ENCODE measurements around the gene ROBO2.

The ROBO2 gene

GRCh38 chr3:77682162-77682561 lies 642.3 kb downstream of the ROBO2 start:
- in situ Hi-C loops (cut with MboI; ENCODE audit: low pct_unique_long_range_greater_than_20kb, low sequenced_read_pairs): no loop called here
- DNase-seq: no peak

- DNase-seq: no peak
- in situ Hi-C loops (cut with MboI; ENCODE audit: low pct_unique_long_range_greater_than_20kb, low sequenced_read_pairs): no loop called here
Measured at GRCh38 chr3:77684115-77684514, 644.2 kb downstream of the ROBO2 start.

- DNase-seq: no peak
- in situ Hi-C loops (cut with MboI; ENCODE audit: low pct_unique_long_range_greater_than_20kb, low sequenced_read_pairs): no loop called here
Measured at GRCh38 chr3:77685713-77686112, 645.8 kb downstream of the ROBO2 start.

- in situ Hi-C loops (cut with MboI; ENCODE audit: low pct_unique_long_range_greater_than_20kb, low sequenced_read_pairs): no loop called here
Measured at GRCh38 chr3:77686560-77686959, 646.7 kb downstream of the ROBO2 start.

GRCh38 chr3:77687545-77687944 lies 647.6 kb downstream of the ROBO2 start:
- in situ Hi-C loops (cut with MboI; ENCODE audit: low pct_unique_long_range_greater_than_20kb, low sequenced_read_pairs): no loop called here
- DNase-seq: no peak

More at GRCh38 chr3:77686560-77686959, 646.7 kb downstream of the ROBO2 start:
- no peak for DNase-seq

DNA sequence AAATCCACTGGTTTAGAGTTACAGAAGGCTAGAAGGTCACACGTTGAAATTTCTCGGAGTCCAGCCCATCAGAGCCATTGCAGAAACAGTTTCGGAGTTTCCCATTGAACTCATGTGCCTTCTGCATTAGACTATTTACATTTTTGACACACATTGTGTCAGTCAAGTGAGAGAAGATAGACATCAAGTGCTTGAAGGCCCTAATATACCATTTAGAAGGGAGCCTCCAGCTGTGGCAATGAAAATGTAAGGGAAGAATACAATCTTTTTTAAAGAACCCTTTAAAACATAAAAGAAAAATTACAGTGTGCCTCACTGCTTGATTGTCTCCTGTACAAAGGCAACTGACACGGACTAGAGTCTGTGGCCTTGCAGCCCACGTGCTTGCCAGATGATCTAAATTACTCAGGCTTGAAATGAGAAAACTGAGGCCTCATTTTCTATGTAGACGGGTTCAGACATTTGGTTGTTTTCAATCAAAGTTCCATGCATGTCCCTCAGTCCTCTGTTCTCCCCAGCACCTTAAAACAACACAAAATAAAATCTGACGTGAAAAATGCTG lies 650.5 kb downstream of the ROBO2 start:
- DNase-seq: no peak
- in situ Hi-C loops (cut with MboI; ENCODE audit: low pct_unique_long_range_greater_than_20kb, low sequenced_read_pairs): no loop called here

DNA sequence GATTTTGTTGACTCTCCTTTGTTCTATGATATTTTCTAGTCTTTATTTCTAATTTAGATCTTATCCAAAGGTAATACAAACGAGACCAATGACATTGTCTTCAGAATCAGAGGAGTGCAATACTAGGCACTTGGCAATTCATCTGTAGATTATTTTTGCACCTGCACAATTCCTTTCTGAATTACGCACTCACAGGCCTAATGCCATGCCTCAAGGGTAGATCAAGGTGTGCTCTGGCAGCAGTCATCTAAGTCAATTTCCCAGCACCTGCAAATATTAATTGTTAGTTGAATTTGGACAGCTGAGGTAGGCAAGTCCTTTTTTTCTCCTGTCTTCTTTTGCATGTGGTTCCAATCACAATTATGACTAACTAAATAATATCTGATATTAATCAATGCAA lies 653.2 kb downstream of the ROBO2 start:
- in situ Hi-C loops (cut with MboI; ENCODE audit: low pct_unique_long_range_greater_than_20kb, low sequenced_read_pairs): no loop called here
- no peak for DNase-seq

- DNase-seq: no peak
- in situ Hi-C loops (cut with MboI; ENCODE audit: low pct_unique_long_range_greater_than_20kb, low sequenced_read_pairs): no loop called here
Measured at GRCh38 chr3:77699125-77699691, 659.3 kb downstream of the ROBO2 start.

Data from KBM-7 (cell line).